ENCODE results near the gene IL17RB.

The IL17RB gene

GRCh38 chr3:53860196-53860595, 13.8 kb downstream of the IL17RB start:
- Histone ChIP-seq H3K4me1 (ENCODE audit: insufficient read depth, low read length, poor library complexity, severe bottlenecking) (peaks cover 3% of the 10 kb centered on the region), H3K9me2 (replicated peaks; ENCODE audit: low read depth, low read length) (no peaks in the 10 kb centered on the region), H3K4me3 (ENCODE audit: low read length, poor library complexity, severe bottlenecking) (no peak overlapping the region), H3K27me3 (ENCODE audit: insufficient read depth, low read length, poor library complexity, severe bottlenecking) (no peaks in the 10 kb centered on the region), H2AFZ (ENCODE audit: low read length) (no peak overlapping the region), H3K9me3 (ENCODE audit: insufficient read depth, low read depth, low read length) (no peaks in the 10 kb centered on the region), H3K36me3 (ENCODE audit: insufficient read depth, low read length) (peaks cover 13% of the 10 kb centered on the region; the same call in 1 of the 2 replicates), H3F3A (ENCODE audit: low read depth) (no peaks in the 10 kb centered on the region), H3K79me2 (ENCODE audit: insufficient read depth, low read length) (no peaks in the 10 kb centered on the region), H4K20me1 (ENCODE audit: insufficient read depth, low read length, poor library complexity, severe bottlenecking) (no peaks in the 10 kb centered on the region), H3K4me2 (ENCODE audit: low read depth, low read length, poor library complexity, severe bottlenecking) (no peak overlapping the region), H3K9ac (ENCODE audit: low read depth, low read length, poor library complexity, severe bottlenecking) (no peak overlapping the region)
- TF ChIP-seq CTCF (conservative IDR thresholded peaks at IDR 0.05; ENCODE audit: low read length) (no peak), EZH2phosphoT487 (IDR thresholded peaks at IDR 0.05; ENCODE audit: borderline replicate concordance) (no peak)

- H3K4me3 ChIP-seq (ENCODE audit: low read length, poor library complexity, severe bottlenecking) = no peak overlapping the region
- H3K9me2 ChIP-seq (replicated peaks; ENCODE audit: low read depth, low read length) = no peaks in the 10 kb centered on the region
- H3K79me2 ChIP-seq (ENCODE audit: insufficient read depth, low read length) = no peaks in the 10 kb centered on the region
- H3K4me2 ChIP-seq (ENCODE audit: low read depth, low read length, poor library complexity, severe bottlenecking) = no peak overlapping the region
- no peaks in the 10 kb centered on the region for H3F3A ChIP-seq (ENCODE audit: low read depth)
- no peak overlapping the region for H2AFZ ChIP-seq (ENCODE audit: low read length)
- no peak overlapping the region for H3K9ac ChIP-seq (ENCODE audit: low read depth, low read length, poor library complexity, severe bottlenecking)
- peaks cover 13% of the 10 kb centered on the region; the same call in 1 of the 2 replicates for H3K36me3 ChIP-seq (ENCODE audit: insufficient read depth, low read length)
- H4K20me1 ChIP-seq (ENCODE audit: insufficient read depth, low read length, poor library complexity, severe bottlenecking) = no peaks in the 10 kb centered on the region
- H3K27me3 ChIP-seq (ENCODE audit: insufficient read depth, low read length, poor library complexity, severe bottlenecking) = no peaks in the 10 kb centered on the region
- no peak for TF ChIP-seq CTCF (conservative IDR thresholded peaks at IDR 0.05; ENCODE audit: low read length)
- no peak for TF ChIP-seq EZH2phosphoT487 (IDR thresholded peaks at IDR 0.05; ENCODE audit: borderline replicate concordance)
- H3K4me1 ChIP-seq (ENCODE audit: insufficient read depth, low read length, poor library complexity, severe bottlenecking) = peaks cover 3% of the 10 kb centered on the region
- no peaks in the 10 kb centered on the region for H3K9me3 ChIP-seq (ENCODE audit: insufficient read depth, low read depth, low read length)
Observed at GRCh38 chr3:53862241-53862640, 15.9 kb downstream of the IL17RB start.

GRCh38 chr3:53863145-53863544, 16.8 kb downstream of the IL17RB start:
- TF ChIP-seq EZH2phosphoT487 (IDR thresholded peaks at IDR 0.05; ENCODE audit: borderline replicate concordance) = no peak
- no peak for TF ChIP-seq CTCF (conservative IDR thresholded peaks at IDR 0.05; ENCODE audit: low read length)
- Histone ChIP-seq H3K4me2 (ENCODE audit: low read depth, low read length, poor library complexity, severe bottlenecking) (no peak overlapping the region), H3K9me2 (replicated peaks; ENCODE audit: low read depth, low read length) (no peaks in the 10 kb centered on the region), H3K9me3 (ENCODE audit: insufficient read depth, low read depth, low read length) (no peaks in the 10 kb centered on the region), H3F3A (ENCODE audit: low read depth) (no peaks in the 10 kb centered on the region), H2AFZ (ENCODE audit: low read length) (no peak overlapping the region), H4K20me1 (ENCODE audit: insufficient read depth, low read length, poor library complexity, severe bottlenecking) (no peaks in the 10 kb centered on the region), H3K27me3 (ENCODE audit: insufficient read depth, low read length, poor library complexity, severe bottlenecking) (no peaks in the 10 kb centered on the region), H3K4me3 (ENCODE audit: low read length, poor library complexity, severe bottlenecking) (no peak overlapping the region), H3K9ac (ENCODE audit: low read depth, low read length, poor library complexity, severe bottlenecking) (no peak overlapping the region), H3K36me3 (ENCODE audit: insufficient read depth, low read length) (peaks cover 18% of the 10 kb centered on the region; the same call in 1 of the 2 replicates), H3K79me2 (ENCODE audit: insufficient read depth, low read length) (no peaks in the 10 kb centered on the region), H3K4me1 (ENCODE audit: insufficient read depth, low read length, poor library complexity, severe bottlenecking) (peaks cover 3% of the 10 kb centered on the region)
